ENCODE data around the gene TIGD2.

TIGD2 gene

DNA sequence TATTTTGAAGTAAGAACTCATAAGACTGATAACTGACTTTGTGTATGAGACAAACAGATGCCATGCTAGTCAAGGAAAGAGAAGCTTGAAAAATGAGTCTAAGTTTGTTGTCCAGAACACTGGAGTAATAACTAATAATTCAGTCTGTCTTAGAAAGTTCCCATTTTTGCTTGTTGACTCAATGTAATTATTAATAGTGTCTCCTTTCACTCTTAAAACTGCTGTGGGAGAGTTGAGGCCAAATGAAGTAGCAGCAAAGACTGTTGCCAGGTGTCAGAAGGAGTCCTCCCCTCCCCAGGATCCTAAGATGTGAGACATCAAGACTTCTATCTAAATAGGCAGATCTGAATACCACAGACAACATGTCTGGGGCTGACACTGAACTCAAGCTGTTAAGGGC is 33.6 kb upstream of the TIGD2 start:
- Histone ChIP-seq H3K27ac (replicated peaks) (no peak overlapping the region), H3K4me3 (replicated peaks; ENCODE audit: insufficient read depth, low read length) (no peak overlapping the region), H3K27me3 (ENCODE audit: insufficient read depth, poor library complexity, severe bottlenecking) (no peaks in the 10 kb centered on the region)
- no peak for DNase-seq (ENCODE audit: low read depth in 1 of 2, low spot score in 1 of 2)
- TF ChIP-seq SPI1 (IDR thresholded peaks at IDR 0.05; ENCODE audit: borderline replicate concordance, low read depth) = no peak
- no peak for TF ChIP-seq POLR2AphosphoS5 (IDR thresholded peaks at IDR 0.05; ENCODE audit: low read depth)
- no peak for TF ChIP-seq GABPA (IDR thresholded peaks at IDR 0.05; ENCODE audit: low read depth)
- no peak for TF ChIP-seq REST (IDR thresholded peaks at IDR 0.05; ENCODE audit: insufficient replicate concordance, low read depth)
- TF ChIP-seq, protein P1, sequence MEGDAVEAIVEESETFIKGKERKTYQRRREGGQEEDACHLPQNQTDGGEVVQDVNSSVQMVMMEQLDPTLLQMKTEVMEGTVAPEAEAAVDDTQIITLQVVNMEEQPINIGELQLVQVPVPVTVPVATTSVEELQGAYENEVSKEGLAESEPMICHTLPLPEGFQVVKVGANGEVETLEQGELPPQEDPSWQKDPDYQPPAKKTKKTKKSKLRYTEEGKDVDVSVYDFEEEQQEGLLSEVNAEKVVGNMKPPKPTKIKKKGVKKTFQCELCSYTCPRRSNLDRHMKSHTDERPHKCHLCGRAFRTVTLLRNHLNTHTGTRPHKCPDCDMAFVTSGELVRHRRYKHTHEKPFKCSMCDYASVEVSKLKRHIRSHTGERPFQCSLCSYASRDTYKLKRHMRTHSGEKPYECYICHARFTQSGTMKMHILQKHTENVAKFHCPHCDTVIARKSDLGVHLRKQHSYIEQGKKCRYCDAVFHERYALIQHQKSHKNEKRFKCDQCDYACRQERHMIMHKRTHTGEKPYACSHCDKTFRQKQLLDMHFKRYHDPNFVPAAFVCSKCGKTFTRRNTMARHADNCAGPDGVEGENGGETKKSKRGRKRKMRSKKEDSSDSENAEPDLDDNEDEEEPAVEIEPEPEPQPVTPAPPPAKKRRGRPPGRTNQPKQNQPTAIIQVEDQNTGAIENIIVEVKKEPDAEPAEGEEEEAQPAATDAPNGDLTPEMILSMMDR (IDR thresholded peaks at IDR 0.05; ENCODE audit: insufficient read depth, low read length) = no peak

- DNase-seq (ENCODE audit: low read depth in 1 of 2, low spot score in 1 of 2) = no peak
- no peak overlapping the region for H3K4me3 ChIP-seq (replicated peaks; ENCODE audit: insufficient read depth, low read length)
- TF ChIP-seq GABPA (IDR thresholded peaks at IDR 0.05; ENCODE audit: low read depth) (no peak), SPI1 (IDR thresholded peaks at IDR 0.05; ENCODE audit: borderline replicate concordance, low read depth) (no peak), REST (IDR thresholded peaks at IDR 0.05; ENCODE audit: insufficient replicate concordance, low read depth) (no peak), POLR2AphosphoS5 (IDR thresholded peaks at IDR 0.05; ENCODE audit: low read depth) (no peak)
- TF ChIP-seq, protein P1 (IDR thresholded peaks at IDR 0.05; ENCODE audit: insufficient read depth, low read length) = no peak
- H3K27me3 ChIP-seq (ENCODE audit: insufficient read depth, poor library complexity, severe bottlenecking) = no peaks in the 10 kb centered on the region
- no peak overlapping the region for H3K27ac ChIP-seq (replicated peaks)
These were observed 33.0 kb upstream of the TIGD2 start for GRCh38 chr4:89078300-89078699.

DNA sequence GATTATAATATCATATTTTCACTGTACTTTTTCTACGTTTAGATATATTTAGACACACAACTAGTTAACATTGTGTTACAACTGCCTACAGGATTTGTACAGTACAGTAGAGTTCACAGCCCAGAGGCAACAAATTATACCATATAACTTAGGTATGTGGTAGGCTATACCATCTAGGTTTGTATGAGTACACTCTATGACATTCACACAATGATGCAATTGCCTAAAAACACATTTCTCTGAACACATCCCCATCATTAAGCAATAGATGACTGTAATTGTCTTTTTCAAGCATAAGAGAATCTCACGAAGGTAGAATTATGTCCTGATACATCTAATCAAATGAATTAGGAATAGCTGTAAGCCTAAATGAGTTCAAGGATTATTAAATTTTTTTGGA is 12.3 kb upstream of the TIGD2 start:
- no peak for DNase-seq (ENCODE audit: low read depth in 1 of 2, low spot score in 1 of 2)
- H3K27me3 ChIP-seq (ENCODE audit: insufficient read depth, poor library complexity, severe bottlenecking) = no peaks in the 10 kb centered on the region
- TF ChIP-seq GABPA (IDR thresholded peaks at IDR 0.05; ENCODE audit: low read depth) (no peak), POLR2AphosphoS5 (IDR thresholded peaks at IDR 0.05; ENCODE audit: low read depth) (no peak), SPI1 (IDR thresholded peaks at IDR 0.05; ENCODE audit: borderline replicate concordance, low read depth) (no peak), REST (IDR thresholded peaks at IDR 0.05; ENCODE audit: insufficient replicate concordance, low read depth) (no peak)
- TF ChIP-seq, protein P1 (IDR thresholded peaks at IDR 0.05; ENCODE audit: insufficient read depth, low read length) = no peak
- no peak overlapping the region for H3K27ac ChIP-seq (replicated peaks)
- no peak overlapping the region for H3K4me3 ChIP-seq (replicated peaks; ENCODE audit: insufficient read depth, low read length)

All from HL-60 (cell line).